H9 (cell line): ENCODE measurements around the gene SLC4A7. TPM values are rescaled to one million over a fixed set of nuclear protein-coding genes. Genes with fewer than 3 reads are reported as not detected.

Source experiments
- DNase-seq: peaks from one replicate; pipeline ENCODE4 v3.0.0-alpha.2; 2017
- H2AFZ ChIP-seq: one replicate; pipeline ENCODE4 v1.6.1; 2013; ENCODE audit warnings: mild to moderate bottlenecking, low read length, control low read depth, moderate library complexity
- H2AK5ac ChIP-seq: 2 replicates; pipeline ENCODE4 v1.6.1; 2013; ENCODE audit warnings: low read length, control low read depth, mixed read lengths; ENCODE audit not compliant: insufficient read length
- H2BK120ac ChIP-seq: one replicate; pipeline ENCODE4 v1.6.1; 2013; ENCODE audit warnings: low read depth, mild to moderate bottlenecking, low read length, control low read depth, inconsistent platforms; ENCODE audit not compliant: poor library complexity, severe bottlenecking
- H2BK12ac ChIP-seq: 2 replicates; pipeline ENCODE4 v1.6.1; 2013; ENCODE audit warnings: low read length, control low read depth, mixed read lengths, low read depth; ENCODE audit not compliant: insufficient read length
- H2BK15ac ChIP-seq: 2 replicates; pipeline ENCODE4 v1.6.1; 2013; ENCODE audit warnings: low read depth, low read length, control low read depth
- H2BK20ac ChIP-seq: one replicate; pipeline ENCODE4 v1.6.1; 2013; ENCODE audit warnings: low read depth, mild to moderate bottlenecking, low read length, control low read depth, inconsistent platforms; ENCODE audit not compliant: poor library complexity, severe bottlenecking
- H2BK5ac ChIP-seq: 2 replicates; pipeline ENCODE4 v1.6.1; 2013; ENCODE audit warnings: low read length, control low read depth, mixed read lengths; ENCODE audit not compliant: insufficient read length
- H3K14ac ChIP-seq: 2 replicates; pipeline ENCODE4 v1.6.1; 2013; ENCODE audit warnings: low read length, control low read depth; ENCODE audit not compliant: insufficient read depth
- H3K18ac ChIP-seq: 2 replicates; pipeline ENCODE4 v1.6.1; 2013; ENCODE audit warnings: low read depth, mild to moderate bottlenecking, mixed read lengths, low read length, control low read depth; ENCODE audit not compliant: insufficient read length
- H3K23ac ChIP-seq: 2 replicates; pipeline ENCODE4 v1.6.1; 2013; ENCODE audit warnings: low read length, control low read depth, mixed read lengths, low read depth; ENCODE audit not compliant: insufficient read length
- H3K23me2 ChIP-seq: 2 replicates; pipeline ENCODE4 v1.6.1; 2013; ENCODE audit warnings: low read depth, mild to moderate bottlenecking, mixed read lengths, low read length, control low read depth; ENCODE audit not compliant: insufficient read length, poor library complexity, severe bottlenecking
- H3K27ac ChIP-seq: 2 replicates; pipeline ENCODE4 v1.5.1; 2013; ENCODE audit warnings: low read length, control low read depth, mixed read lengths, low read depth; ENCODE audit not compliant: insufficient read length
- H3K27me3 ChIP-seq: 2 replicates; pipeline ENCODE4 v1.6.1; 2013; ENCODE audit warnings: low read length, control low read depth, inconsistent platforms; ENCODE audit not compliant: insufficient read depth
- H3K4ac ChIP-seq: 2 replicates; pipeline ENCODE4 v1.6.1; 2013; ENCODE audit warnings: low read depth, mild to moderate bottlenecking, control low read depth, inconsistent platforms, low read length, moderate library complexity
- H3K4me1 ChIP-seq: 2 replicates; pipeline ENCODE4 v1.6.1; 2013; ENCODE audit warnings: low read length, control low read depth, inconsistent platforms; ENCODE audit not compliant: insufficient read depth
- H3K4me2 ChIP-seq: 2 replicates; pipeline ENCODE4 v1.6.1; 2013; ENCODE audit warnings: low read length, control low read depth, mixed read lengths; ENCODE audit not compliant: insufficient read length, insufficient read depth
- H3K56ac ChIP-seq: 2 replicates; pipeline ENCODE4 v1.6.1; 2013; ENCODE audit warnings: low read depth, mild to moderate bottlenecking, mixed read lengths, low read length, control low read depth; ENCODE audit not compliant: insufficient read length
- H3K79me1 ChIP-seq: 2 replicates; pipeline ENCODE4 v1.6.1; 2013; ENCODE audit warnings: low read depth, mild to moderate bottlenecking, moderate library complexity, low read length, control low read depth, inconsistent platforms; ENCODE audit not compliant: insufficient read depth, poor library complexity, severe bottlenecking
- H3K79me2 ChIP-seq: 2 replicates; pipeline ENCODE4 v1.6.1; 2013; ENCODE audit warnings: low read length, control low read depth, inconsistent platforms; ENCODE audit not compliant: insufficient read depth
- H3K9ac ChIP-seq: 2 replicates; pipeline ENCODE4 v1.6.1; 2013; ENCODE audit warnings: low read length, control low read depth, mixed read lengths; ENCODE audit not compliant: insufficient read length; ENCODE audit errors: extremely low read depth
- H3K9me3 ChIP-seq: one replicate; pipeline ENCODE4 v1.6.1; 2013; ENCODE audit warnings: low read depth, low read length, inconsistent platforms; ENCODE audit not compliant: control insufficient read depth
- H3T11ph ChIP-seq: one replicate; pipeline ENCODE4 v1.6.1; 2013; ENCODE audit warnings: mild to moderate bottlenecking, low read length, control low read depth, inconsistent platforms
- H4K20me1 ChIP-seq: one replicate; pipeline ENCODE4 v1.6.1; 2013; ENCODE audit not compliant: control insufficient read depth, insufficient read length, insufficient read depth
- H4K5ac ChIP-seq: 2 replicates; pipeline ENCODE4 v1.6.1; 2013; ENCODE audit warnings: low read depth, mild to moderate bottlenecking, mixed read lengths, low read length, control low read depth; ENCODE audit not compliant: insufficient read length
- H4K8ac ChIP-seq: replicated peaks from 2 replicates; pipeline ENCODE4 v1.6.1; 2013; ENCODE audit warnings: low read length, control low read depth, mixed read lengths, low read depth; ENCODE audit not compliant: insufficient read length
- H4K91ac ChIP-seq: 2 replicates; pipeline ENCODE4 v1.6.1; 2013; ENCODE audit warnings: low read depth, mild to moderate bottlenecking, moderate library complexity, mixed read lengths, low read length, control low read depth; ENCODE audit not compliant: insufficient read length
- H3K27ac Mint-ChIP-seq, 3 experiments: 2 replicates in 2 of 3; 3 replicates in 1 of 3; pipeline ENCODE4 v1.8.0; 2020 to 2021; ENCODE audit warnings: mixed read lengths in 3 of 3, mild to moderate bottlenecking in 1 of 3, moderate library complexity in 1 of 3
- H3K27me3 Mint-ChIP-seq: 2 replicates; pipeline ENCODE4 v1.8.0; 2021; ENCODE audit warnings: low read depth, mild to moderate bottlenecking, moderate library complexity, mixed read lengths
- H3K36me3 Mint-ChIP-seq, 3 experiments: 2 replicates in 2 of 3; 3 replicates in 1 of 3; pipeline ENCODE4 v1.8.0; 2020 to 2021; ENCODE audit warnings: low read depth in 3 of 3, mixed read lengths in 3 of 3; ENCODE audit not compliant: insufficient read depth in 1 of 3
- H3K4me1 Mint-ChIP-seq, 2 experiments: 2 replicates each; pipeline ENCODE4 v1.8.0; 2020; ENCODE audit warnings: mixed read lengths in 2 of 2
- H3K4me3 Mint-ChIP-seq, 2 experiments: 2 replicates in 1 of 2; 3 replicates in 1 of 2; pipeline ENCODE4 v1.8.0; 2020 to 2021; ENCODE audit warnings: mild to moderate bottlenecking in 2 of 2, mixed read lengths in 2 of 2, moderate library complexity in 1 of 2
- H3K9me3 Mint-ChIP-seq, 2 experiments: 2 replicates in 1 of 2; 3 replicates in 1 of 2; pipeline ENCODE4 v1.8.0; 2020; ENCODE audit warnings: mild to moderate bottlenecking in 2 of 2, mixed read lengths in 2 of 2, moderate library complexity in 1 of 2
- CTCF ChIP-seq: fragments of 200-600 bp; sonication (generic); conservative IDR thresholded peaks from 3 replicates; pipeline ENCODE4 v1.8.0; 2021; ENCODE audit warnings: antibody characterized with exemption, mild to moderate bottlenecking
- WGBS: extraction: QIAGEN DNeasy Blood & Tissue Kit; methylation state at CpG from one replicate; pipeline ENCODE4 v1.1.7; 2013; ENCODE audit warnings: missing lambda C conversion rate, low lambda C conversion rate, mixed read lengths; ENCODE audit not compliant: insufficient read length; ENCODE audit errors: extremely low coverage; 5-methylcytosine and 5-hydroxymethylcytosine counted together
- total RNA-seq: library from RNA; stranded (reverse); gene quantifications from 2 replicates; pipeline ENCODE4 v1.2.1, GENCODE V29; 2021

SLC4A7 gene
- total RNA-seq, 1 experiment from 2014 or later: 46.1 TPM

GRCh38 chr3:27429909-27430308 is 54.3 kb downstream of the SLC4A7 start:
- Histone ChIP-seq H3K27ac (no peak overlapping the region), H3K4ac (no peak overlapping the region), H3K56ac (no peak overlapping the region), H3K79me1 (no peaks in the 10 kb centered on the region), H2BK15ac (no peak overlapping the region), H3K79me2 (no peaks in the 10 kb centered on the region), H3K9me3 (no peaks in the 10 kb centered on the region), H3K23me2 (no peaks in the 10 kb centered on the region), H3K4me2 (no peak overlapping the region), H2AK5ac (no peak overlapping the region), H4K8ac (no peak overlapping the region), H2AFZ (no peak overlapping the region), H4K5ac (no peak overlapping the region), H2BK120ac (no peak overlapping the region), H3K14ac (no peak overlapping the region), H2BK12ac (no peak overlapping the region), H3K27me3 (no peaks in the 10 kb centered on the region), H3T11ph (no peak overlapping the region), H2BK20ac (no peak overlapping the region), H4K20me1 (no peaks in the 10 kb centered on the region), H2BK5ac (no peak overlapping the region), H3K23ac (no peak overlapping the region), H4K91ac (no peak overlapping the region), H3K4me1 (no peaks in the 10 kb centered on the region), H3K9ac (no peak overlapping the region), H3K18ac (no peak overlapping the region)
- no CpG with 5 or more reads among the region's 2 CpGs for WGBS
- Mint-ChIP-seq H3K27ac (no peak overlapping the region), H3K36me3 (peaks cover 33 to 62% (median 52%) of the 10 kb centered on the region in 3 experiments), H3K4me1 (no peaks in the 10 kb centered on the region), H3K4me3 (no peak overlapping the region), H3K27me3 (no peaks in the 10 kb centered on the region), H3K9me3 (no peaks in the 10 kb centered on the region)
- no peak for DNase-seq
- no peak for TF ChIP-seq CTCF
